ENCODE data around the gene STIP1.

- TF ChIP-seq CTCF (IDR thresholded peaks at IDR 0.05), result no peak
- TF ChIP-seq EZH2phosphoT487 (IDR thresholded peaks at IDR 0.05), result no peak
- TF ChIP-seq EZH2 (IDR thresholded peaks at IDR 0.05), result no peak
Measured at GRCh38 chr11:64170419-64170818, 15.6 kb upstream of the STIP1 start.
